ENCODE results near the gene GSTT4.
"Not testable (repeated sequence)": the region's sequence is repeated elsewhere in the genome, so short reads cannot be mapped to it uniquely, and the experiment has no call there.

GRCh38 chr22:23955886-23956285, 49.4 kb downstream of the GSTT4 start:
- TF ChIP-seq CTCF (conservative IDR thresholded peaks at IDR 0.05; ENCODE audit: low read length); EZH2phosphoT487 (IDR thresholded peaks at IDR 0.05; ENCODE audit: borderline replicate concordance, low read depth, low read length): not testable (repeated sequence)

Data from OCI-LY7 (cell line).